VCaP (cell line): ENCODE measurements around the gene STAT5B.
"Not testable (repeated sequence)": the region's sequence is repeated elsewhere in the genome, so short reads cannot be mapped to it uniquely, and the experiment has no call there.

Experiments
- H3K27ac ChIP-seq: fragments of 450-650 bp; 2 replicates; pipeline ENCODE4 v1.5.1; 2017
- CTCF ChIP-seq: fragments of 450-650 bp; conservative IDR thresholded peaks from 2 replicates; pipeline ENCODE4 v1.5.1; 2017; ENCODE audit warnings: mild to moderate bottlenecking, moderate library complexity

Gene STAT5B

GRCh38 chr17:42210046-42210445, 66.1 kb downstream of the STAT5B start:
- no peak for TF ChIP-seq CTCF
- H3K27ac ChIP-seq: no peak overlapping the region

DNA sequence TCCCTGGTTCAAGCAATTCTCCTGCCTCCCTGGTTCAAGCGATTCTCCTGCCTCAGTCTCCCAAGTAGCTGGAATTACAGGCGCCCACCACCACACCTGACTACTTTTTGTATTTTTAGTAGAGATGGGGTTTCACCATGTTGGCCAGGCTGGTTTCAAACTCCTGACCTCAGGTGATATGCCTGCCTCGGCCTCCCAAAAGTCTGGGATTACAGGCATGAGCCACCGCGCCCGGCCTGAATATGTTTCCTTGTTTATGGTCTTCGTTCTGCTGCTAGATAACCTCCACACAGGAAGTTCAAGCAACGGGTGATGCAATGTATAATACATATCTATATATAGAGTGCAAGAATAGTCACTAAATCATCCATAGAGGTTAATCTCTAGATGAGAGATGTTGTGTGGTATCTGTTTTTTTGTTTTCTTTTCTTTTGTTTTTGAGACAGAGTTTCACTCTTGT, 70.0 kb downstream of the STAT5B start:
- H3K27ac ChIP-seq: not testable (repeated sequence)

GRCh38 chr17:42203354-42203753, 72.8 kb downstream of the STAT5B start:
- no peak for TF ChIP-seq CTCF
- no peak overlapping the region for H3K27ac ChIP-seq

DNA sequence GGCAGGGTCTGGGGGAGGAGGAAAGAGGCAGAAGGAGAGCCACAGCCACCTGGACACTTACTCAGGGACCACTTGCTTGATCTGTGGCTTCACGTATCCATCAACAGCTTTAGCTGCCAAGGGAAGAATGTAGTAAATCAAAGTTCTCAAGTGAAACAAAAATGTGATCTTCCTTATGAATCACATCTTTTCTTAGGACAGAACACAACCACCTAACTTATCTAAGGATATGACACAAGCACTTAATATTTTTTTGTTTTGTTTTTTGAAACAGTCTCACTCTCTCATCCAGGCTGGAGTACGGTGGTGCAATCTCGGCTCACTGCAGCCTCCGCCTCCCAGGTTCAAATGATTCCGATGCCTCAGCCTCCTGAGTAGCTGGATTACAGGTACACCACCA, 73.5 kb downstream of the STAT5B start:
- no peak overlapping the region for H3K27ac ChIP-seq
- no peak for TF ChIP-seq CTCF

- no peak overlapping the region for H3K27ac ChIP-seq
- TF ChIP-seq CTCF: no peak
Observed at GRCh38 chr17:42202159-42202558, 74.0 kb downstream of the STAT5B start.

DNA sequence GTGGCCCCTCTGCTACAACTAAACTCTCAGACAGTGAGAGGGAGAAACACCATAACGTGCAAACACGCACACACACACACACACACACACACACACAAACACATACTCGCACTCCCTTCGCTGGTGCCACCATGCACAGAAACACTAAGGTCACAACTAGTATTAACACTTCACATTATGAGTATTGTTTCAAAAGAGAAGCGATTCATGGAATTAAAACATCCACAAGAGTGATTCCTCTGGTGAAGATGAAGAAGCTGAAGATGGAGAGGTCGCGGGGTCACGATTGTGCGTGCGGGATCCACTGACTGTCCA, 74.8 kb downstream of the STAT5B start:
- H3K27ac ChIP-seq: peak overlapping the region; percentile 51
- TF ChIP-seq CTCF: no peak

- H3K27ac ChIP-seq: peak overlapping the region; percentile 51
- no peak for TF ChIP-seq CTCF
Observed at GRCh38 chr17:42200706-42201457, 75.3 kb downstream of the STAT5B start.

GRCh38 chr17:42199416-42200011, 76.7 kb downstream of the STAT5B start:
- TF ChIP-seq CTCF: no peak
- H3K27ac ChIP-seq: peak overlapping the region; percentile 51; the same call in 1 of the 2 replicates
